Measurements from ENCODE around the gene RNF130.

The RNF130 gene

DNA sequence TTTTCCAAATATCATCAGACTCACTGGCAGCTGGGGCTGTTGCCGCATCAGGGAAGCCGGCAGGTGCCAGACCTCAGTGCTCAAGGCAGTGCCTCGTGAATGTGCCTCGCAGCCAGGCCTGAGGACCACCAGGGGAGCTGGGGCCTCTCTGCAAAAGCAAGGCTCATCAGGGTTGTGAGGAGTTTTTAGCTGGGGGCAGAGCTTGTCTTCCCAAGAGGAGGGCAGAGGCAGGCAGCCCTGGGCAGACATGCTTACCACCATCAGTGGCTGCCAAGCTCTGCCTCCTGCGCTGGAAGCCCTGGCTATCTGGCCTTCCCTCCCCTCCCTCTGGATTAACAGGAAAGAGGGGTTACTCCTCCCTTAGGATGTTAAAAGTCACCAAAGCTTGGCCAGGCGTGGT is 155.0 kb downstream of the RNF130 start:
- no peak for DNase-seq (ENCODE audit: low read depth in 2 of 2)

- no peak for DNase-seq (ENCODE audit: low read depth in 2 of 2)
These were observed 156.1 kb downstream of the RNF130 start for GRCh38 chr5:179915406-179915935.

- no peak for DNase-seq (ENCODE audit: low read depth in 2 of 2)
These were observed 157.4 kb downstream of the RNF130 start for GRCh38 chr5:179914032-179914755.

GRCh38 chr5:179913461-179913860 is 158.1 kb downstream of the RNF130 start:
- DNase-seq (ENCODE audit: low read depth in 2 of 2) = no peak

GRCh38 chr5:179912951-179913350 is 158.6 kb downstream of the RNF130 start:
- DNase-seq (ENCODE audit: low read depth in 2 of 2) = no peak

DNA sequence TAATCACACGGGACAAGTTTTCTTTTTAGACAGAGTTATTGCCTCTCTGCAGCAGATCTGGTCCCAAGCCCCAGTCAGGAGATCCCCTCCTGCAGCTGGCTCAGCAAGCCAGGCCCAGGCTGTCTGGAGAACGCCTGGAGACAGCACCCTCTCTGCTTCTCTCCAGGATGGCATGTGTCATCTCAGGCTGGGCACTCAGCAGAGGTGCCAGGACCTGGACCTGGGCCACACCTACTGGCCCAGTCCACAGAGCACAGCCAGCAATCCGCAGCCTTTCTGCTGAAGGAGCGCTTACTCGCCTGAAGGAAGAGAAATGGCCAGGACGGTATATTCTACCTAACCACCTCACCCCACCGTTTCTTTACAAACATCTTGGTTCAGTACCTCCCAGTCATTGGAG is 159.2 kb downstream of the RNF130 start:
- DNase-seq (ENCODE audit: low read depth in 2 of 2) = no peak

DNA sequence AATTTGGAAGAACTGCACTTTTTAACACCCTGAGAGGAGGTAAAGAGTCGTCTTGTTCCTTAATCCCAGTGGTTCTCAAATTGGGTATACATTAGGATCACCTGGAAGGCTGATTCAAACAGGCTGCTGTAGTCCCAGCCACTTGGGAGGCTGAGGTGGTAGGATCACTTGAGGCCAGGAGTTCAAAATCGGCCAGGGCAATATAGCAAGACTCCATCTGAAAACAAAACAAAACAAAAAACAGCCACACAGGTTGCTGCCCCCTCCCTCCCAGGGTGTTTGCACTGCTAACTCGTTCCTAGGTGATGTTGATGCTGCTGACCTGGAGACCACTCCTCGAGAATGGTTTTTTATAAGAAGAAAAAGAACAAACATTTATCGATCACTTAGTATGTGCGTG is 162.3 kb downstream of the RNF130 start:
- DNase-seq (ENCODE audit: low read depth in 2 of 2) = no peak

DNA sequence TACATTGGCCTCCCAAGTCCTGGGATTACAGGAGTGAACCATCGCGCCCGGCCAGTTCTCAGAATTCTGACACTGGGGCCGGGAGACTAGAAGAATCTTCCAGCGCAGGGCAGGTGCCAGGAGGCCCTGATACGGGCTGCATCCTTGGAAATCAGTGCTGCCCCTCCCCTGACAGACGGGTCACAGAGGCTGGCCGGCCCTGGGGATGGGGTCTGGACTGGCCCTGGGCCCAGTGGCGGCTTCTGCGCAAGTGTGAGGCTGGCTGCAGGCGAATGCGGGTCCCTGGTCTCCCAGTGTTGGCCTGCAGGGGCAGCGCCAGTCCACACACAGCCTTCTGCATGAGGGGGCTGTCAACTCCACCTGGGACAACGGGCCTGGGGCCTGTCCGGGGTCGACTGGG is 163.0 kb downstream of the RNF130 start:
- no peak for DNase-seq (ENCODE audit: low read depth in 2 of 2)

GRCh38 chr5:179907556-179908324 is 163.8 kb downstream of the RNF130 start, which contains the start of gene TBC1D9B:
TBC1D9B (minus strand) TSS chr5:179907897; CDS start chr5:179907821, 76 bp downstream.
- peak; percentile 39 to 48 for DNase-seq (ENCODE audit: low read depth in 2 of 2)

GRCh38 chr5:179906795-179907555 is 164.6 kb downstream of the RNF130 start:
- no peak for DNase-seq (ENCODE audit: low read depth in 2 of 2)

GRCh38 chr5:179906294-179906794 is 165.2 kb downstream of the RNF130 start:
- no peak for DNase-seq (ENCODE audit: low read depth in 2 of 2)

- no peak for DNase-seq (ENCODE audit: low read depth in 2 of 2)
These were observed 166.4 kb downstream of the RNF130 start for GRCh38 chr5:179905161-179905560.

Data from stimulated activated CD8-positive, alpha-beta memory T cell treated with anti-CD3 and anti-CD28 coated beads, Interleukin-2, amount 100 ng/mL, for 1 hour (primary cell).